Activated T-helper 1 cell treated with anti-CD3 and anti-CD28 coated beads, Interleukin-2, amount 50 U/mL, for 16 hours (primary cell): ENCODE data around the gene TYW5.
"Not testable (repeated sequence)": the region's sequence is repeated elsewhere in the genome, so short reads cannot be mapped to it uniquely, and the experiment has no call there.

ENCODE experiments used
- DNase-seq, 2 donors: peaks; one replicate each; pipeline ENCODE4 v3.0.0-alpha.2; 2020; ENCODE audit warnings: low read depth in 1 of 2, low spot score in 1 of 2

TYW5 gene

DNA sequence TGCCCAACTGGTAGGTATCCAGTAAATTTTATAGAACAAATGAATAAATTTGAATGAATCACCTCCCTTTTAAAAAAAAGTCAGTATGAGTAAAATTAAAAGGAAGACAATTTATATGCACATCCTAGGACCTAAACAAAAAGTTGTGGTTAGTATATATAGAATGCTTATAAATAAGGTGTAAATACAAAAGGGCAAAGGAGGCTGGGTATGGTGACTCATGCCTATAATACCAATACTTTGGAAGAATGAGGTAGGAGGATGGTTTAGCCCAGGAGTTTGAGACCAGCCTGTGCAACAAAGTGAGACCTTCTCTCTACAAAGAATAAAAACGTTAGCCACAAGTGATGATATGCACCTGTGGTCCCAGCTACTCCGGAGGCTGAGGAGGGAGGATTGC is 31.4 kb downstream of the TYW5 start:
- no peak for DNase-seq

DNA sequence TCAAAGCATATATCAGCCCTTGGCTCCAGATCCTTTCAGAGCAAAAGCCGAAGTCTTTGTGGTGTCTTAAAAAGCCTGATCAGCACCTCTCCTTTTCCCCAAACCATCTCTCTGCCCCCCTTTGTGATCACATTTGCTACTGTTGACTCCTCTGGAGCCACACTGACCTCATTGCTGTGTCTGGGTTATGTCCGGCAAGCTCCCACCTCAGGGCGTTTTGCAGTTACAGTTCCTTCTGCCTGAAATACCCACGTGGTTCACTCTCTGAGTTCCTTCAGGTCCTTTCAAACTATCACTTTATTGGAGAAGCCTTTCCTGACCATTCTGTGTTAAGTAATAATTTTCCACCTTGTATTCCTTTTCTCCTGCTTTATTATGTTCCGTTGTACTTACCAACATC is 32.4 kb downstream of the TYW5 start:
- no peak for DNase-seq

DNA sequence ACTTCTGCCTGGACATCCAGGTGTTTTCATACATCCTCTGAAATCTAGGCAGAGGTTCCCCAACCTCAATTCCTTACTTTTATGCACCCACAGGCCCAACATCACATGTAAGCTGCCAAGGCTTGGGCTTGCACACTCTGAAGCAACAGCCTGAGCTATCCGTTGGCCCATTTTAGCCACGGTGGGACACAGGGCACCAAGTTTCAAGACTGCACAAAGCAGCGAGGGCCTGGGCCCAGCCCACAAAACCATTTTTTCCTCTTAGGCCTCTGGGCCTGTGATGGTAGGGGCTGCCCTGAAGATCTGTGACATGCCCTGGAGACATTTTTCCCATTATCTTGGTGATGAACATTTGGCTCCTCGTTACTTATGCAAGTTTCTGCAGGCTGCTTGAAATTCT is 38.3 kb downstream of the TYW5 start:
- DNase-seq, result no peak

DNA sequence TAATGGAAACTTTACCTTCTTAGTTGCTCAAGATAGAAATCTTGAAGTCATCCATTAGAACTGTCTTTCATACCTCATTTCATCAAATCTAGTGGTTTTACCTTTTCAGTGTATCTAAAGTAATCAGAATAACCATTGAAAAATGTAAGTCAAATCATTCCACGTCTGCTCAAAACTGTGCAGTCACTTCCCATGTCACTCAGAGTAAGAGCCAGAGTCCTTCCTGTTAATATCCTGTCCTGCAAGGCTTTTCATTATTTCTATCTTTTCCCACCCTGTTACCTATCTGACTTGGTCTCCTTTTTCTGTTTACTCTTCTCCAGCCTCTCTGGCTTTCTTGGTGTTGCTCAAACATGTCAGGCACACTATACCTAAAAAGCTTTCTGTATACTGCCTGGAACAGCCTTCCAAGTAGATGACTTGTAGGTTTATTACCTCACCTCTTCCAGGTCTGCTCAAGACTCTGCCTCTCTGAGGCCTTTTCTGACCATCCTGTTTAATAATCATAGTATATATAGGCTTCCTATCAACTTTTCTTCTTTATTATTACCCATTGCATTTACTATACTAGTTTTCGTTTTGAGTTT is 40.8 kb downstream of the TYW5 start:
- DNase-seq, result no peak

DNA sequence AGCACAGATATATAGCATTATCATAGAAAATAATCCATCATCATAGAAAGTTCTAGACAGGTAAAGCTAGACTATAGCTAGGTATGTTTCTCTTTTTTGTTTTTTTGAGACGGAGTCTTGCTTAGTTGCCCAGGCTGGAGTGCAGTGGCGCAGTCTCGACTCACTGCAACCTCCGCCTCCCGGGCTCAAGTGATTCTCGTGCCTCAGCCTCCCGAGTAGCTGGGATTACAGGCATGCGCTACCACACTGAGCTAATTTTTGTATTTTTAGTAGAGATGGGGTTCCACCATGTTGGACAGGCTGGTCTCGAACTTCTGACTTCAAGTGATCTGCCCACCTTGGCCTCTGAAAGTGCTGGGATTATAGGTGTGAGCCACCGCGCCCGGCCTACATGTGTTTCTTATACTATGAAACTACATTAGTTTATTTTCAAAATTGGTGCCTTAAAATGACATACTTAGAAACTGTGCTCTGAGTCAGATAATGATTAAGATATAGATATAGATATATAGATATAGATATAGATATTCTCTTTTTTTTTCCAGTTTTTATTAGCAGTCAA is 42.7 kb downstream of the TYW5 start:
- not testable (repeated sequence) for DNase-seq

DNA sequence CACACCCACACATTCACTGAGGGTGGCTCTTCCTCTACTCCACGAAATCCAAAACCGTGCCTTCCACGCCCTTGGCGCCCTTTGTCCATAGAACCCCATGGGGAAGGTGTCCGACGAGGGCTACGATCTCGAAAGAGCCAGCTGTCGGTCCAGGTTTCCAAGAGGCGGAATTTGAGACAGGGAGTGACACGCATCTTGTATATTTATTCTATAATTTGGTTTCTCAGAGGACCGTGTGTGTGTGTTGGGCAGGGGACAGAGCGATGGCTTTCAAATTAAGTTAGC is 43.5 kb downstream of the TYW5 start:
- no peak for DNase-seq

DNA sequence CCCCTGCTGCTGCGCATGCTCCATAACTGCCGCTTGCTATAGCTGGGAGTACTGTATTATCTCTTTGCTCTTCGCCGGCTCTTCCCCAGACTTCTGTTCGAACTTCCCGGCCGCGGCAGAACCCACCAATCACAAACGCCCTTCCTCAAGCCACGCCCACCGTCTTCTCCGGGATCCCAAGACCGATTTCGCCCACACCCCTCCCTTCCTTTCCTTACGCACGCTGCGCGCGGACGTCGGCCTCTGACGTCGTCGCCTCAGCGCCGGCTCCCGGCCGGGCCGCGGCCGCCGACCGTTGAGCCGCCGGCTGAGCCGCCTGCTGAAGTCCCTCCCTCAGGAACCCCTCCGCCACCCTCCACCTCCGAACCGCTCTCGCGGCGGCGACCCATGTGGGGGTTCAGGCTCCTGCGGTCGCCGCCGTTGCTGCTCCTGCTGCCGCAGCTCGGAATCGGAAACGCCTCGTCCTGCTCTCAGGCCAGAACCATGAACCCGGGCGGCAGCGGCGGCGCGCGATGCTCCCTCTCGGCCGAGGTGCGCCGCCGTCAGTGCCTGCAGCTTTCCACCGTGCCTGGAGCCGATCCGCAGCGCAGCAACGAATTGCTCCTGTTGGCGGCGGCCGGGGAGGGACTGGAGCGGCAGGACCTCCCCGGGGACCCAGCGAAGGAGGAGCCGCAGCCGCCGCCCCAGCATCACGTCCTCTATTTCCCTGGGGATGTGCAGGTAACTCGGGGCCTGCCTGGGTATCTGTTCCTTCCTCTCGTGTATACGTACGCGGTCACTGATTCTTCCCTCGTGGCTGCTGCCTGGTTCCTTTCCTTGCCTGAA is 44.0 kb downstream of the TYW5 start, which contains the start of gene C2orf69:
Gene C2orf69 (plus strand): TSS at position 242 of the 825 bp plus-strand sequence. CDS start 146 bp downstream, at position 388.
- DNase-seq, result peak; percentile 80 to 82

DNA sequence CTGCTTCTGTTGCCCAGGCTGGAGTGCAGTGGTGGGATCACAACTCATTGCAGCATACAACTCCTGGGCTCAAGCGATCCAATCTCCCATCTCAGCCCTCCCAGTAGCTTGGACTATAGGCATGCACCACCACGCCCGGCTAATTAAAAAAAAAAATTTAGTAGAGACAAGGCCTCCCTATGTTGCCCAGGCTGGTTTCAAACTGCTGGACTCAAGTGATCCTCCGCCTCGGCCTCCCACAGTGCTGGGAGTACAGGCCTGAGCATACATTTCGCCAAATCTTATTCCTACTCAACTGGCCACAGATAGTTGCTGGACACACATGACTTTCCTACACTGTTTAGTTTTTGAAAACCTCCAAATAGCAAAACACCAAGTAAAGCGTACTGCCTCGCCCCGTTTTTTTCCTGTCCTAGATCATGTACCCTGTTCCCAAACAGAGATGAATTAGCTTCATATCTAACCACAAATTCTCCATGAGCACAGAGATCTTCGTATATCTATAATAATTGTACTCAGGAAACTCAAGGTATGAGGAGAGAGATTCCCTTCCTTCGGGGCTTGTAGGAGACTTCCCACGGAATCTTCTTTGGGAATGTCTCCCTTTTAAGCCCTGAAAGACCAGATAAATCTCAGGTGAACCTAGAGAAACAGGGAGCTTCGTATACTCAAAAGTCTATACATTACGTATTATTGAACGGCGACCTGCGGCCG is 44.8 kb downstream of the TYW5 start:
- no peak for DNase-seq

DNA sequence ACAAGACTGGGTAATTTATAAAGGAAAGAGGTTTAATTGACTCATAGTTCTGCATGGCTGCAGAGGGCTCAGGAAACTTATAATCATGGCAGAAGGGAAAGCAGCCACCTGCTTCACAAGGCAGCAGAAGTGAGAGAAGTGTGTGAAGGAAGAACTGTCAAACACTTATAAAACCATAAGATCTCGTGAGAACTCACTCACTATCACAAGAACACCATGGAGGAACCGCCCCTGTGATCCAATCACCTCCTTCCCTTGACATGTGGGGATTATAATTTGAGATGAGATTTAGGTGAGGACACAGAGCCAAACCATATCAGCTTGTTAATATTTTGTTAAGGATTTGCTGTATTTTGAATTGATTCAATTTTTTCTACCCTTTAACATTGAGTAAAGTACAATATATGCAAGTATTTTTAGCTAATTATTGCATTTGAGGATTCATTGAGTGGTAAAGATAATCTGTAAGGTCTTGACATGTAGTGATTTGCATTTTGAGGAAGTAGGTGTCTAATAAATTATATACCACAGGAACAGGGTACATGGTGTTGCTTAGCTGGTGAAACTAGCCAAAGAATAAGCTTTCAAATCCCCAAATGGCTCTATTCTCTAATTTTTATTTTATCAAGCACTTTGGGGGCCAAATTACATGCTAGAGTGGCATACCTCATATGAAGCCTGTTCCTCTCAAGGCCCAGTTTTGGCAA is 48.1 kb downstream of the TYW5 start:
- no peak for DNase-seq

DNA sequence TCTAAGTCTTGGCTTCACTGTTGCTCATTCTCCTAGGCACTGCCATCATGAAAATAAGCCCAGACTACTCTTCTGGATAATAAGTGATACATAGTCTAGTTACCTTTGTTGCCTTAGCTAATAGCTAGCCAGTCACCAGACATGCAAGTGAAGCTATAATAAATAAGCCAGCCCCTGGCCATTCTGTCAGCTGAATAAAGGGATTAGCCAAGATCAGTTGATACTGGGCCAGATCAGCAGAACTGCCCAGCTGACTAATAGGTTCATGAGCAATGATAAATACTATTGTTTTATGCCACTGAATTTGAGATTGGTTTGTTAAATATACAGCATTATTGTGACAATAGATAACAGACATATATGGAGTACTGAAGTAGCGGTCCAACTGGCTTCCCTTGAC is 52.2 kb downstream of the TYW5 start:
- DNase-seq, result no peak

DNA sequence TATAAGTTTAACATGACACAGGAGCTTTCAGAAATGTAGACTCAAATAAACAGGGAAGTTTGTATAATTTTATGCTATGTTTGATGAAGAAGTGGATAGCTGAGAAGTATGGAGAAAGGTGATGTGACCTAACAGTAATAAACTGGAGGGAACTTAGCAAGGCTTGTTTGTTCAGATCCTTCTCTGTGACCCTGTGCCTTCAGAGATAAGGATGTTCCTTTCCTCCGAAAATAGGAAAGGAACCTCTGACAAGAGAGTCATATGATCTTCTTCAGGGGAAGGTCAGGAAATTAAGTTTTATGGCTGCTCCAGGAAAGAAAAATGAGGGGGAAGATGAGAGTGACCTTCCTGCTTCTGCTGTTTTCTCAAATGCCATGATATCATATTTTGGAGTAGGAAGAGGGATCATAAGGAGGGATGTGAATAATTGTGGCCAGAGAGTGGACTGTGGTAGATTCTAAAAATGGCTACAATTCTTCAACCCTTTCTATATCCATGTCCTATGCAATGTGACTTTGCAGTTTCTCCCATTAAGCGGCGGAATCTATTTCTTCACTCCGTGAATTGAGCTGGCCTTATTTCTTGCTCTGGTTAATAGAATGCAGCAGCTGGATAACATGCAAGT is 52.7 kb downstream of the TYW5 start:
- DNase-seq, result no peak

DNA sequence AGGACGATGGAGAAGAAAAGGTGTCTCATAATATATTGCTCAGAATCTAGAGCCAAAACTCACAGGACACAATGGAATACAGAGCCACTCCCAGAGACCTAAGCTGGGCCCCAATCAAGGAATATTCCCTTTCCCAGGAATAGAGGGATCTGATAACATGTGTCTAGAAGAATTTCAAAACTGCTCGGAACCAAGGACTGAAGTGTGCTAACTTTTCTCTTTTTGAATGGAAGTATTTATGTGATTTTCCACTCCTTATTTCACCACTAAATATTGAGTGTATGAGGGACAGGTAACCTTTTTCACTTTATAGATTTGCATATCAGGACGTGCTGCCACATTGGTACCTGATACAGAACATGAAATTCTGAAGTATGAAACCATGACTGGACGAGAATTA is 53.3 kb downstream of the TYW5 start:
- no peak for DNase-seq

DNA sequence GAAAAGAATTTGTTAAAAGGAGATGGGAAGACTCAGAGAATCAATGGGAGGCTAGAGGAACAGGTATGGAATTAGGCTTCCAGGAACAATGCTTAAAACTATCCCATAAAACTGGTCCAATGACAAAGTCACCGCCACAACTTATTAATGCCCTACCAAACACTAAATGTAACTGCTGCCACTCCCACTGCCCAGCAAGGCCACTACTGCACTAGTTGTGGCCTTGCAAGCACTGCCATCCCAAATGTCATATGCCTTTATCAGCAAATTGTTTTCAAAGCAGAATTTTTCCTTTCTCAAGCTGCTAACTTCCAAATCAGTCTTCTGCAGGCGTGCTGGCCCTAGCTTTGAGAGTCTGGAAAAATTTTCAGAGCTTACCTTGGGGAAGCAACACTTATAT is 58.7 kb downstream of the TYW5 start:
- DNase-seq, result no peak

DNA sequence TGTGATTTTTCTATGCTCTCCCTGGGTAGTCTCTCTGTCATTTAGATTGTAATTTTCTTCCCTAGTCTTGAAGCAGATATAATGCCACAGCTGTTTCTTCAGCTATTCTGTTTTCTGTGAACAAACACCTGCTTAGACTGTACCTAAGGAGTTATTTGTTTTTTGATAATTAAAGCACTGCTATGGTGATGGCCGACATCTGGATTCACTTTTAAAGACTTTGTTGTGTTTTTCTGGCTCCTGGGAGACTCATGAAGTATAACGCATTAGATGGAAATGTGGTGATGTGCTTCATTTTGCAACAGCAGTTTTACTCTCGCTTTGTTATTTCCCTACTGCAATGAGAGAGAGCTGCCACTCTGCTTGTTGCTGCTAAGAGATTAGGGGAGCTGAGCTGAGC is 59.9 kb downstream of the TYW5 start:
- DNase-seq, result no peak

DNA sequence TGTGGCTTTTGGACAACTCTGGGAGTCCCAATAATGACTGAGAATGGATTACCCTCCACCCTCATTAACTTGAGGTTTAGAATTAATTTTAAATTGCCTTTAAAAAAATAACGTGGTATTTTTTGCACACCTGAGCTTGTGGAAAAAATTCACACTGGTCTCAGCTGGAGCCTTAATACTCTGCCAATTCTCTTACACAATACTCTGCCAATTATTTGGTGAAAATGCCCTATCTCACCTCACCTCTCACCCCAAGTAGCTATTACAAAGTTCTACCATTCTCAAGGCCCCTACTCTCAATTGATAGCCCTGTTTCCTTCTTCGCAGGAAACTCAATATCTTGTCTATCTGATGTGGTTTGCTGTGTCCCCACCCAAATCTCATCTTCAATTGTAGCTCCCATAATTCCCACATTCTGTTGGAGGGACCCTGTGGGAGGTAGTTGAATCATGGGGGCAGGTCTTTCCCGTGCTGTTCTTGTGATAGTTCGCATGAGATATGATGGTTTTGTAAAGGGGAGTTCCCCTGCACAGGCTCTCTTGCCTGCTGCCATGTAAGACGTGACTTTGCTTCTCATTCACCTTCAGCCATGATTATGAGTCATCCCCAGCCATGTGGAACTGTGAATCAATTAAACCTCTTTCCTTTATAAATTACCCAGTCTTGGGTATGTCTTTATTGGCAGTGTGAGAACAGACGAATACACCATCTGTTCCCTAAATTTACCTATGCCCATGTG is 71.6 kb downstream of the TYW5 start:
- no peak for DNase-seq

DNA sequence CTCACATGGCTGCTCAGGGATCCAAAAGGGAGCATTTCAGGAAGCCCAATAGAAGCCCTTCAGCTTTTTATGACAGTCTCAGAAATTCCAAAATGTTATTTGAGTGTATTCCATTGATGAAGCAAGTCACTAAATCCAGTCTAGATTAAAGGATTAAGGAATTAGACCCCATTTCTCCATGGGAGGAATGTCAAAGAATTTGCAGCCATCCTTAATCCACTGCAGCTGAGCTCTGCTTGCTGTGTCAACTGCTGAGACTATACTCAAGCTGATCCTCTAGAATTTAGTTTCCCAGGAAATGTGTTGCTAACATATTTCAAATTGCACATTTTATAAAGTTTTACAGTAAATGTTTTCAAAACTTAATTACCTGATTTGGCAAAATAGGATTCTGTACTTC is 72.6 kb downstream of the TYW5 start:
- DNase-seq, result no peak
